CD14-positive monocyte (primary cell): ENCODE results near the gene KCTD13. TPM values are rescaled to one million over a fixed set of nuclear protein-coding genes. Genes with fewer than 3 reads are reported as not detected.

Experiments used
- DNase-seq, 3 donors: peaks; one replicate each; pipeline ENCODE4 v3.0.0-alpha.2; 2011 to 2022
- H2AFZ ChIP-seq: 2 replicates; pipeline ENCODE4 v1.6.0; 2012; ENCODE audit warnings: mild to moderate bottlenecking, low read depth, low read length, inconsistent platforms; ENCODE audit not compliant: insufficient read depth, poor library complexity, severe bottlenecking
- H3K27ac ChIP-seq, 2 donors: 1 replicate in 1 of 2; 2 replicates in 1 of 2; pipeline ENCODE4 v1.5.1; 2012 to 2013; ENCODE audit warnings: low read length in 2 of 2, control low read depth in 1 of 2, inconsistent platforms in 1 of 2, low read depth in 1 of 2, mild to moderate bottlenecking in 1 of 2
- H3K27me3 ChIP-seq, 2 donors: one replicate each; pipeline versions ENCODE4 v1.6.0 to v1.6.1; 2011 to 2013; ENCODE audit warnings: low read length in 2 of 2; ENCODE audit not compliant: control insufficient read depth in 2 of 2, insufficient read depth in 2 of 2
- H3K36me3 ChIP-seq, 2 donors: replicated peaks in 1 of 2; 1 replicate in 1 of 2; 2 replicates in 1 of 2; pipeline versions ENCODE4 v1.5.1 to v1.6.1; 2012 to 2013; ENCODE audit warnings: low read length in 2 of 2, control low read depth in 1 of 2, inconsistent platforms in 1 of 2, mild to moderate bottlenecking in 1 of 2; ENCODE audit not compliant: insufficient read depth in 2 of 2, control insufficient read depth in 1 of 2
- H3K4me1 ChIP-seq, 2 donors: 1 replicate in 1 of 2; 2 replicates in 1 of 2; pipeline versions ENCODE4 v1.5.1 to v1.6.1; 2012 to 2013; ENCODE audit warnings: low read length in 2 of 2, control low read depth in 1 of 2, inconsistent platforms in 1 of 2, mild to moderate bottlenecking in 1 of 2, moderate library complexity in 1 of 2; ENCODE audit not compliant: insufficient read depth in 2 of 2, control insufficient read depth in 1 of 2
- H3K4me2 ChIP-seq: replicated peaks from 2 replicates; pipeline ENCODE3; 2012; ENCODE audit warnings: low read length, moderate library complexity, mild to moderate bottlenecking; ENCODE audit not compliant: poor library complexity, severe bottlenecking; ENCODE audit errors: extremely low read depth
- H3K4me3 ChIP-seq, 3 experiments: fragments of 200-600 bp in 1 of 3; sonication (generic) in 1 of 3; replicated peaks in 1 of 3; 1 replicate in 2 of 3; 2 replicates in 1 of 3; pipeline ENCODE4 v1.5.1; 2011 to 2013; ENCODE audit warnings: low read length in 3 of 3, mild to moderate bottlenecking in 3 of 3, control low read depth in 2 of 3, low read depth in 2 of 3, inconsistent platforms in 1 of 3, moderate library complexity in 1 of 3
- H3K79me2 ChIP-seq: 2 replicates; pipeline ENCODE4 v1.6.0; 2012; ENCODE audit warnings: mild to moderate bottlenecking, control low read depth, inconsistent platforms, low read length, moderate library complexity; ENCODE audit not compliant: insufficient read depth
- H3K9ac ChIP-seq: 2 replicates; pipeline ENCODE4 v1.6.0; 2017; ENCODE audit warnings: low read length, mild to moderate bottlenecking; ENCODE audit not compliant: insufficient read depth, poor library complexity, severe bottlenecking
- H3K9me3 ChIP-seq, 2 donors: replicated peaks in 1 of 2; 1 replicate in 1 of 2; 2 replicates in 1 of 2; pipeline versions ENCODE4 v1.5.1 to v1.6.1; 2012 to 2013; ENCODE audit warnings: low read length in 2 of 2, control low read depth in 1 of 2; ENCODE audit not compliant: control insufficient read depth in 1 of 2, insufficient read depth in 1 of 2
- H4K20me1 ChIP-seq: 2 replicates; pipeline ENCODE4 v1.6.0; 2012; ENCODE audit warnings: mild to moderate bottlenecking, low read length, control low read depth, moderate library complexity; ENCODE audit not compliant: insufficient read depth
- H3K27ac Mint-ChIP-seq, 7 donors: one replicate each; pipeline ENCODE4 v1.8.0; 2020; ENCODE audit warnings: mild to moderate bottlenecking in 7 of 7, mixed read lengths in 7 of 7, moderate library complexity in 6 of 7, inconsistent platforms in 2 of 7
- H3K27me3 Mint-ChIP-seq, 3 donors: one replicate each; pipeline ENCODE4 v1.8.0; 2021 to 2022; ENCODE audit warnings: low read depth in 3 of 3, mild to moderate bottlenecking in 3 of 3, mixed read lengths in 3 of 3, moderate library complexity in 3 of 3, inconsistent platforms in 1 of 3
- H3K36me3 Mint-ChIP-seq, 2 donors: one replicate each; pipeline ENCODE4 v1.8.0; 2020; ENCODE audit warnings: mixed read lengths in 2 of 2, inconsistent platforms in 1 of 2, mild to moderate bottlenecking in 1 of 2
- H3K4me1 Mint-ChIP-seq: one replicate; pipeline ENCODE4 v1.8.0; 2020; ENCODE audit warnings: mild to moderate bottlenecking, mixed read lengths
- H3K4me3 Mint-ChIP-seq, 2 donors: one replicate each; pipeline ENCODE4 v1.8.0; 2020; ENCODE audit warnings: mild to moderate bottlenecking in 2 of 2, mixed read lengths in 2 of 2, moderate library complexity in 1 of 2
- H3K9me3 Mint-ChIP-seq, 7 donors: one replicate each; pipeline ENCODE4 v1.8.0; 2020 to 2022; ENCODE audit warnings: mixed read lengths in 7 of 7, mild to moderate bottlenecking in 6 of 7, moderate library complexity in 6 of 7, inconsistent platforms in 2 of 7
- WGBS: methylation state at CpG from one replicate; pipeline ENCODE4 v1.1.5; 2013; ENCODE audit warnings: missing lambda C conversion rate; ENCODE audit not compliant: insufficient coverage; 5-methylcytosine and 5-hydroxymethylcytosine counted together
- intact Hi-C, 2 donors: fragments of 100-400 bp; cut with micrococcal nuclease; formaldehyde crosslinking; loops; one replicate each; pipeline versions ENCODE4 v1.15.0 to v1.15.1; 2023
- polyA plus RNA-seq, 3 donors: library from polyadenylated mRNA; depleted of rRNA in 1 of 3; unstranded in 2 of 3; stranded (reverse) in 1 of 3; fragments of 300-500 nt in 2 of 3; fragments of >200 nt in 1 of 3; fragmentation: Illumina TruSeq in 2 of 3; gene quantifications; 1 replicate in 2 of 3; 2 replicates in 1 of 3; pipeline ENCODE4 v1.2.3, GENCODE V29; 2012 to 2021
- TF ChIP-seq, protein P1 (sequence below): fragments of 200-600 bp; IDR thresholded peaks from one replicate; pipeline ENCODE4 v1.8.0; 2022; ENCODE audit warnings: antibody characterized with exemption, mild to moderate bottlenecking

Gene KCTD13
- polyA plus RNA-seq, 3 donors = 4.0 to 36.6 (median 4.7) TPM

DNA sequence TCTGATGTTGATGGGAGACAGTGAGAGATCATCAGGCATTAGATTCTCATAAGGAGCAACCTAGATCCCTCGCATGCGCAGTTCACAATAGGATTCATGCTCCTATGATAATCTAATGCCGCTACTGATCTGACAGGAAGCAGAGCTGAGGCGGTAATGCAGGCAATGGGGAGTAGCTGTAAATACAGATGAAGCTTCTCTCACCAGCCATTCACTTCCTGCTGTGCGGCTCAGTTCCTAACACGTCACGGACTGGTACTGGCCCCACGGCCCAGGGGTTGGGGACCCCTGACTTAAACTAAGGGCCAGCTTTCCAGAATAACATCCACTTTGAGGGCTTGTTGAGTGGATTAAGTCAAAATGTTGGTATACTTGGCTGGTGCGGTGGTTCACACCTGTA is 33.3 kb upstream of the KCTD13 start:
- no CpG with 5 or more reads among the region's 9 CpGs for WGBS
- Histone ChIP-seq H3K36me3 (no peaks in the 10 kb centered on the region), H3K4me3 (no peak overlapping the region), H3K27me3 (no peaks in the 10 kb centered on the region), H3K9ac (no peak overlapping the region), H2AFZ (no peak overlapping the region), H3K4me2 (no peak overlapping the region), H3K9me3 (no peaks in the 10 kb centered on the region), H4K20me1 (no peaks in the 10 kb centered on the region), H3K79me2 (peaks cover 8% of the 10 kb centered on the region), H3K4me1 (peaks cover 15 to 18% of the 10 kb centered on the region in 2 donors), H3K27ac (no peak overlapping the region)
- Mint-ChIP-seq H3K9me3 (no peaks in the 10 kb centered on the region), H3K36me3 (peaks cover 4 to 11% of the 10 kb centered on the region in 2 donors), H3K4me3 (peak overlapping the region in 1 of 2 donors; percentile 31), H3K27me3 (peaks cover 2 to 8% (median 2%) of the 10 kb centered on the region in 3 donors), H3K27ac (no peak overlapping the region), H3K4me1 (peaks cover 18% of the 10 kb centered on the region)
- no peak for DNase-seq
- intact Hi-C loops = no loop called here
- TF ChIP-seq, protein P1, sequence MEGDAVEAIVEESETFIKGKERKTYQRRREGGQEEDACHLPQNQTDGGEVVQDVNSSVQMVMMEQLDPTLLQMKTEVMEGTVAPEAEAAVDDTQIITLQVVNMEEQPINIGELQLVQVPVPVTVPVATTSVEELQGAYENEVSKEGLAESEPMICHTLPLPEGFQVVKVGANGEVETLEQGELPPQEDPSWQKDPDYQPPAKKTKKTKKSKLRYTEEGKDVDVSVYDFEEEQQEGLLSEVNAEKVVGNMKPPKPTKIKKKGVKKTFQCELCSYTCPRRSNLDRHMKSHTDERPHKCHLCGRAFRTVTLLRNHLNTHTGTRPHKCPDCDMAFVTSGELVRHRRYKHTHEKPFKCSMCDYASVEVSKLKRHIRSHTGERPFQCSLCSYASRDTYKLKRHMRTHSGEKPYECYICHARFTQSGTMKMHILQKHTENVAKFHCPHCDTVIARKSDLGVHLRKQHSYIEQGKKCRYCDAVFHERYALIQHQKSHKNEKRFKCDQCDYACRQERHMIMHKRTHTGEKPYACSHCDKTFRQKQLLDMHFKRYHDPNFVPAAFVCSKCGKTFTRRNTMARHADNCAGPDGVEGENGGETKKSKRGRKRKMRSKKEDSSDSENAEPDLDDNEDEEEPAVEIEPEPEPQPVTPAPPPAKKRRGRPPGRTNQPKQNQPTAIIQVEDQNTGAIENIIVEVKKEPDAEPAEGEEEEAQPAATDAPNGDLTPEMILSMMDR = no peak

DNA sequence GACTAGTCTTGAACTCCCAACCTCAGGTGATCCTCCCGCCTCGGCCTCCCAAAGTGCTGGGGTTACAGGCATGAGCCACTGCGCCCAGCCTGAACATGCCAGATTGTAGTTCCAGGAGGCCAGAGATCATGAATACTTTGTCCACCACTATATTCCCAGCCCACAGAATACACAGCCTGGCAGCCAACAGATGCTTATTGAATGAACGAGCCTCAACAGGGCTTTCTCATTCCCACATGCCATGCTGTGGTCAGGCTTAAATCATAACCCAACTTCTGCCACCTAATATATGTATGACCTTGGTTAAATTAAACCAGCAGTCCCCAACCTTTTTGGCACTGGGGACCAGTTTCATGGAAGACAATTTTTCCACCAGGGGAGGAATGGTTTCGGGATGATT is 32.7 kb upstream of the KCTD13 start:
- H3K4me2 ChIP-seq = no peak overlapping the region
- H3K4me1 Mint-ChIP-seq = peaks cover 18% of the 10 kb centered on the region
- intact Hi-C loops = no loop called here
- H3K9me3 Mint-ChIP-seq = no peaks in the 10 kb centered on the region
- H4K20me1 ChIP-seq = no peaks in the 10 kb centered on the region
- no peak overlapping the region for H3K4me3 ChIP-seq
- no peaks in the 10 kb centered on the region for H3K27me3 ChIP-seq
- TF ChIP-seq, protein P1 = no peak
- whole genome bisulfite sequencing = 96% methylated on average over 4 of the region's 5 CpGs
- H3K27ac ChIP-seq = no peak overlapping the region
- H3K36me3 Mint-ChIP-seq = peaks cover 3 to 6% of the 10 kb centered on the region in 2 donors
- H3K27ac Mint-ChIP-seq = no peak overlapping the region
- no peaks in the 10 kb centered on the region for H3K9me3 ChIP-seq
- H3K9ac ChIP-seq = no peak overlapping the region
- no peak overlapping the region for H3K4me3 Mint-ChIP-seq
- H3K27me3 Mint-ChIP-seq = peaks cover 2 to 8% (median 2%) of the 10 kb centered on the region in 3 donors
- peaks cover 8% of the 10 kb centered on the region for H3K79me2 ChIP-seq
- H2AFZ ChIP-seq = no peak overlapping the region
- H3K4me1 ChIP-seq = peaks cover 15 to 18% of the 10 kb centered on the region in 2 donors
- H3K36me3 ChIP-seq = no peaks in the 10 kb centered on the region
- DNase-seq = no peak
